C4-2B (cell line): ENCODE data around the gene PLSCR1.

Source experiments
- CTCF ChIP-seq: fragments of 450-650 bp; conservative IDR thresholded peaks from 2 replicates; pipeline ENCODE4 v1.5.1; 2017; ENCODE audit warnings: mild to moderate bottlenecking
- ZFX ChIP-seq: fragments of 450-650 bp; IDR thresholded peaks from 2 replicates; pipeline ENCODE4 v1.6.1; 2017

- TF ChIP-seq CTCF = no peak
- TF ChIP-seq ZFX = no peak
These were observed 21.7 kb upstream of the PLSCR1 start for GRCh38 chr3:146566138-146566537.
